Neural cell (in vitro differentiated cells): Measurements from ENCODE around the gene GGN. TPM values are rescaled to one million over a fixed set of nuclear protein-coding genes. Genes with fewer than 3 reads are reported as not detected.

ENCODE experiments used
- H2AFZ ChIP-seq: fragments of 200-600, 300-800 bp; sonication (generic), shearing (Covaris generic); 2 replicates; pipeline ENCODE4 v1.6.0; 2014; ENCODE audit warnings: low read depth, mild to moderate bottlenecking, antibody characterized with exemption, low read length, moderate library complexity
- H3F3A ChIP-seq: fragments of 200-600 bp; shearing (Covaris generic); 2 replicates; pipeline ENCODE4 v1.6.1; 2016; ENCODE audit warnings: mild to moderate bottlenecking, moderate library complexity, mixed read lengths, antibody characterized with exemption, low read length; ENCODE audit not compliant: insufficient read depth, poor library complexity, severe bottlenecking
- H3K27ac ChIP-seq: fragments of 200-600, 300-800 bp; sonication (generic), shearing (Covaris generic); 2 replicates; pipeline ENCODE4 v1.5.1; 2014; ENCODE audit warnings: mild to moderate bottlenecking, low read length, moderate library complexity
- H3K27me3 ChIP-seq: fragments of 300-800, 200-600 bp; sonication (generic), shearing (Covaris generic); 2 replicates; pipeline ENCODE4 v1.6.0; 2014; ENCODE audit warnings: mild to moderate bottlenecking, low read depth, low read length, moderate library complexity; ENCODE audit not compliant: insufficient read depth
- H3K36me3 ChIP-seq: fragments of 300-800, 200-600 bp; sonication (generic), shearing (Covaris generic); 2 replicates; pipeline ENCODE4 v1.5.1; 2014; ENCODE audit warnings: mild to moderate bottlenecking, antibody characterized with exemption, low read length, moderate library complexity; ENCODE audit not compliant: insufficient read depth
- H3K4me2 ChIP-seq: fragments of 300-800, 200-600 bp; sonication (generic), shearing (Covaris generic); 2 replicates; pipeline ENCODE4 v1.6.0; 2014; ENCODE audit warnings: mild to moderate bottlenecking, low read length
- H3K4me3 ChIP-seq: fragments of 300-800, 200-600 bp; sonication (generic), shearing (Covaris generic); 2 replicates; pipeline ENCODE4 v1.5.1; 2014; ENCODE audit warnings: mild to moderate bottlenecking, low read length, moderate library complexity
- H3K79me2 ChIP-seq: fragments of 200-600 bp; shearing (Covaris generic); replicated peaks from 2 replicates; pipeline ENCODE4 v1.6.0; 2014; ENCODE audit warnings: mild to moderate bottlenecking, low read length, moderate library complexity; ENCODE audit not compliant: insufficient read depth
- H3K9ac ChIP-seq: fragments of 300-800, 200-600 bp; sonication (generic), shearing (Covaris generic); 2 replicates; pipeline ENCODE4 v1.6.1; 2016; ENCODE audit warnings: mild to moderate bottlenecking, low read length, mixed read lengths
- H3K9me2 ChIP-seq: fragments of 200-600 bp; shearing (Covaris generic); 2 replicates; pipeline ENCODE4 v1.6.1; 2016; ENCODE audit warnings: mild to moderate bottlenecking, low read length, mixed read lengths; ENCODE audit not compliant: insufficient read depth
- H3K9me3 ChIP-seq: fragments of 200-600, 300-800 bp; sonication (generic), shearing (Covaris generic); 2 replicates; pipeline ENCODE4 v1.6.1; 2016; ENCODE audit warnings: mild to moderate bottlenecking, mixed run types, low read length, moderate library complexity, mixed read lengths
- H4K20me1 ChIP-seq: fragments of 200-600 bp; shearing (Covaris generic); 2 replicates; pipeline ENCODE4 v1.6.1; 2016; ENCODE audit warnings: mild to moderate bottlenecking, mixed run types; ENCODE audit not compliant: insufficient read depth
- CTCF ChIP-seq: fragments of 450-650 bp; IDR thresholded peaks from 2 replicates; pipeline ENCODE4 v1.5.1; 2014; ENCODE audit warnings: antibody characterized with exemption, mild to moderate bottlenecking, moderate library complexity; ENCODE audit not compliant: poor library complexity, severe bottlenecking
- EP300 ChIP-seq: fragments of 450-650 bp; conservative IDR thresholded peaks from 2 replicates; pipeline ENCODE4 v1.6.1; 2014; ENCODE audit warnings: antibody characterized with exemption, mild to moderate bottlenecking, moderate library complexity; ENCODE audit not compliant: poor library complexity, severe bottlenecking
- EZH2 ChIP-seq: fragments of 200-600, 300-800 bp; shearing (Covaris generic), sonication (generic); IDR thresholded peaks from 2 replicates; pipeline ENCODE4 v1.6.1; 2014; ENCODE audit warnings: antibody characterized with exemption, low read length, borderline replicate concordance, mild to moderate bottlenecking; ENCODE audit not compliant: insufficient read depth, poor library complexity, severe bottlenecking
- MXI1 ChIP-seq: fragments of 450-650 bp; conservative IDR thresholded peaks from 2 replicates; pipeline ENCODE4 v1.6.1; 2014; ENCODE audit warnings: antibody characterized with exemption, mild to moderate bottlenecking; ENCODE audit not compliant: poor library complexity, severe bottlenecking
- POLR2AphosphoS5 ChIP-seq: IDR thresholded peaks from 2 replicates; pipeline ENCODE4 v1.6.1; 2012
- RAD21 ChIP-seq: fragments of 450-650 bp; conservative IDR thresholded peaks from 2 replicates; pipeline ENCODE4 v1.6.1; 2014; ENCODE audit warnings: antibody characterized with exemption, mild to moderate bottlenecking, moderate library complexity
- REST ChIP-seq: IDR thresholded peaks from 2 replicates; pipeline ENCODE4 v1.6.1; 2012; ENCODE audit warnings: borderline replicate concordance
- SMC3 ChIP-seq: fragments of 450-650 bp; conservative IDR thresholded peaks from 2 replicates; pipeline ENCODE4 v1.6.1; 2014; ENCODE audit warnings: antibody characterized with exemption, mild to moderate bottlenecking, moderate library complexity; ENCODE audit not compliant: poor library complexity
- TAF1 ChIP-seq: IDR thresholded peaks from 2 replicates; pipeline ENCODE4 v1.6.1; 2012; ENCODE audit warnings: low read depth
- polyA plus RNA-seq: library from polyadenylated mRNA; depleted of rRNA; stranded (reverse); fragments of >200 nt; gene quantifications from 2 replicates; pipeline ENCODE4 v1.2.3, GENCODE V29; 2014

The GGN gene
- polyA plus RNA-seq, 1 donor from 2014 or later = 0.21 TPM

- no peak for TF ChIP-seq REST
These were observed 1.4 kb downstream of the GGN start (continued) for GRCh38 chr19:38386300-38386970.

GRCh38 chr19:38385804-38386257, 2.0 kb downstream of the GGN start:
- Histone ChIP-seq H3K9ac (no peak overlapping the region), H3F3A (no peaks in the 10 kb centered on the region), H4K20me1 (no peaks in the 10 kb centered on the region), H3K27ac (no peak overlapping the region), H3K9me2 (no peaks in the 10 kb centered on the region), H3K4me3 (no peak overlapping the region), H3K27me3 (no peaks in the 10 kb centered on the region), H2AFZ (no peak overlapping the region), H3K36me3 (no peaks in the 10 kb centered on the region), H3K9me3 (no peaks in the 10 kb centered on the region), H3K4me2 (no peak overlapping the region), H3K79me2 (peaks cover 14% of the 10 kb centered on the region)
- no peak for TF ChIP-seq RAD21
- TF ChIP-seq SMC3 = no peak
- TF ChIP-seq REST = no peak
- no peak for TF ChIP-seq POLR2AphosphoS5
- TF ChIP-seq CTCF = no peak
- no peak for TF ChIP-seq MXI1
- TF ChIP-seq EP300 = no peak
- no peak for TF ChIP-seq TAF1
- TF ChIP-seq EZH2 = no peak
